ENCODE data around the gene ZNF430.
"Not testable (repeated sequence)": the region's sequence is repeated elsewhere in the genome, so short reads cannot be mapped to it uniquely, and the experiment has no call there.

ZNF430 gene

DNA sequence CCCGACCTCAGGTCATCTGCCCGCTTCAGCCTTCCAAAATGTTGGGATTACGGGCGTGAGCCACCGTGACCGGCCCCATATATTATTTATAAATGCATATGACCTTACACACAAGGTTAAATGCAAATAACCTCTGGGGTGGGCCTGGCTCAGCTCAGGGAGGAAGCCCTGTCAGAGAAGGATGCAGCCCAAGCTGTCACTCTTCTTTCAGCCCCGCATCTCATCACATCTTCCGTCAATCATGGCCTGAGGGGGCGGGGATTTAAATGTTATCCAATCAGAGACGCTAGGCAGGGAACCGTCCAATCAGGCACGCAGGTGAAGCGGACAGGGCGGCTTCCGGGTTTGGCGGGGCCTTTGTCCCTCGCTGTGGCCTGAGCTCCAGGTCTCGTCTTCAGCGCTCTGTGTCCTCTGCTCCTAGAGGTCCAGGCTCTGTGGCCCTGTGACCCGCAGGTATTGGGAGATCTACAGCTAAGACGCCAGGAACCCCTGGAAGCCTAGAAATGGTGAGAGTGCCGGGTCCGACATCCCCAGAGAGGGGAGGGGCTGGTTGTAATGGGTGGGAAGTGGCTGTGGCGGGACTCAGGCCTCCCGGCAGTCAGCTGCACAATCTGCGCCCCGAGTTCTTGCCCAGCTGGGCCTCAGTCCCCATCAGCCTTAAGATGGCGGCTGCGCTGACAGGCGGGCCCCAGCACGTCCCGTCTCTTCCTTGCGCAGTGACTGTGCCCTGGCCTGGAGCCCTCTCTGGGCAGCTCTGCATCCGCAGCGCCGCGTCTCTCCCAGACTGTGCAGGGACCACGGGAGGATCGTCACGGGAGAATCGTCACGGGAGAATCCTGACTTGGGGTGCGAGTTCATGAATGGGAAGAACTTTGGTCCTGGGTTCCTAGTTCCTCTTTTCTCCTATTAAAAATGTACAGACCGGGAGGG is at the start of gene ZNF430:
TSS of gene ZNF430 (plus strand) at position 360 of the 930 bp plus-strand sequence. CDS start at position 504, 144 bp downstream.
- DNase-seq, result peak; percentile 96

DNA sequence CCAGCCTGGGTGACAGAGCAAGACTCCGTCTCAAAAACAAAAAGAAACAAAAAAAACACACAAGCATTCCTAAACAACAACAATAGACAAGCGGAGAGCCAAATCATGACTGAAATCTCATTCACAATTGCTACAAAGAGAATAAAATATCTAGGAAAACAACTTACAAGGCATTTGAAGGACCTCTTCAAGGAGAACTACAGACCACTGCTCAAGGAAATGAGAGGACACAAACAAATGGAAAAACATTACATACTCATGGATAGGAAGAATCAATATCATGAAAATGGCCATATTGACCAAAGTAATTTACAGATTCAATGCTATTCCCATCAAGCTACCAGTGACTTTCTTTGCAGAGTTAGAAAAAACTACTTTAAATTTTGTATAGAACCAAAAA is 27.7 kb upstream of the ZNF430 start:
- DNase-seq, result not testable (repeated sequence)

DNA sequence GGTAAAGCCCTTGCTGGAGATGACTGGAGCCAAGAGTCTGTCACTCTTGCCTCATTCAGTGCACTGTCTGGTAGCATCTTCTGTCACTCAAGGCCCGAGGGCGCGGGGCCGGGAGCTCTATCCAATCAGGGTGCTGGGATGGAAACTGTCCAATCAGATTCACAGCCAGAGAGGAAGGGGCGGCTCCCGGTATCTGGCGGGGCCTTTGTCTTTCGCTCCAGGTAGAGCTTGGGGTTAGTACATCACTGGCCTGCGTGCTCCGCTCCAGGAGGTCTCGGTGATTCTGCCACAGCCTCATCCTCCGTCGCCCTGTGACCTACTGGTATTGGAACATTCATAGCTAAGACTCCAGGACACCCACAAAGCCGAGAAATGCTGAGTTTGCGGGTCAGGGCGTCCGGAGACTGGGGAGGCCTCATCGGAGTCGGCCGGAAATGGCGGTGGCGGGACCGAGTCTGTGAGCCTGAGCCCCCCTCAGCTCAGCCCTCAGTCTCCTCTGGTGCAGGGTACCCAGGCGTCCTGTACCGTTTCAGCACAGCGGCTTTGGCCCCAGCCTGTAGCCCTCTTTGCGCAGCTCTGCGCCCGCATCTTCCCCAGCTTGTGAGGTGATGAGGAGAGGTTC is 20.6 kb upstream of the ZNF430 start:
- peak; percentile 66 for DNase-seq

DNA sequence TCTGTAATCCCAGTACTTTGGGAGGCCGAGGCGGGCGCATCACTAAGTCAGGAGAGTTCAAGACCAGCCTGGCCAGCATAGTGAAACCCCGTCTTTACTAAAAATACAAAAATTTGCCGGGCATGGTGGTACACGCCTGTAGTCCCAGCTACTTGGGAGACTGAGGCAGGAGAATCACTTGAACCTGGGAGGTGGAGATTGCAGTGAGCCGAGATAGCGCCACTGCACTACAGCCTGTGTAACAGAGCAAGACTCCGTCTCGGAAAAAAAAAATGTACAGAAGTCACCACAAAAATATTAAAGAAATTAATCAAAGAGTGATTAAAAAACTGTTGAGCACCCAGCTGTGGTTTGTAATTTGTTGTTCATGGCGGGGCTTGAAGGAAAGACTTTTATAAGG is 781 bp downstream of the ZNF430 start:
- not testable (repeated sequence) for DNase-seq

DNA sequence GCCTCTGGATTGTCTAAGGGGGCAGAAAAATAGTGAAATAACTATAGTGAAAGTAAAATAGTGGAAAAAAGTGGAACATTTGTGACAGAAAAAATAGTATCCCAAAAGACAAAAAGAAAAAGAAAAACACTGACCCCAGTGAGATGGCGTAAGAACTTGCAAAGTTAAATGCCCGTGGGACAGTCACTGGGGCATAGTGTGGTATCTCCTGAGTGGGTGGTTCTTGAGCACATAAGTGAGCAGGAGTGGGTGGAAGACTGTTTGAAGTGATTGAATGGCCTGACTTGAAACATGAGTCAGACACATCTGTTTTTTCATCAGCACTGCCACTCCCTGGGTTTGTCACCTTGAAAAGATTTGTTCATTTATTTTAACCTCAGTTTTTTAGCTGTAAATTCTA is 2.5 kb downstream of the ZNF430 start:
- DNase-seq, result peak; percentile 82

DNA sequence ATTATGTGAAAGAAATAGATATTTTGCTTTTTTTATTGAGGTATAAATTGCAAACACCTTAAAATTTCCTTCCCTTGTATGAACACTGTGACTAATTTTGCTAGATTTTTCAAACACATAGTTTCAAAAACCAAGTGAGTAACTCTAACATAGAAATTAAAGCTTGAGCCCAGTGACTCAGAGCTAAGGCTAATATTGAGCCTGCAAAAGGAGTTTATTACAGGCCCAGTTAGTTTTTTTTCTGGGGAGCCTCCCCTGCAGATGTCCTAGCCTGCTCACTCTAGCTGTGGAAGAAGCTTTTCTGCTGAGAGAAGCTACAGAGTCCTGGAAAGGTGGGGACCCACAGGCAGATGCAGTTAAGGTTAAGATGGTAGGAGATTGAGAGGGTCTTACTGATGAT is 3.4 kb downstream of the ZNF430 start:
- peak; percentile 22 for DNase-seq

DNA sequence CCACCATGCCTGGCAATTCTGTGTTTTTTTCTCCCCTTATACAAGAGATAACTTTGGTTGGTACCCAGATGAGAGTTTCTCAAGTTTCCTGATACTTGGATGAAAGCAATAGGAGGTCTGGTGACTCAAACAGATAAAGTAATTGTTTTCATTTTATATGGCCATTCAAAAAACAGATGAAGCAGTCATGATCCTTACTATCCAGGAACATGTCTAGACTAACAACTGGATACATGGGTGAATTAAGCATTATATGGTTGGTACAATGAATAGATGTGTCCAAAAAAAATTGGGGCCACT is 8.5 kb downstream of the ZNF430 start:
- DNase-seq, result no peak

DNA sequence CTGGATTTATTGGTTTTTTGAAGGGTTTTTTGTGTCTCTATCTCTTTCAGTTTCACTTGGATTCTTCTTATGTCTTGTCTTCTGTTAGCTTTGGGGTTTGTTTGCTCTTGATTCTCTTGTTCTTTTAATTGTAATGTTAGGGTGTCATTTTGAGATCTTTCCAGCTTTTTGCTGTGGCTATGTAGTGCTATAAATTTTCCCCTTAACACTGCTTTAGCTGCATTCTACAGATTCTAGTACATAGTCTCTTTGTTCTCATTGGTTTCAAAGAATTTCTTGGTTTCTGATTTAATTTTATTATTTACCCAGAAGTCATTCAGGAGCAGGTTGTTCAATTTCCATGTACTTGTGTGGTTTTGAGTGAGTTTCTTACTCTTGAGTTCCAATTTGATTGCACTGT is 24.6 kb downstream of the ZNF430 start:
- DNase-seq, result no peak

DNA sequence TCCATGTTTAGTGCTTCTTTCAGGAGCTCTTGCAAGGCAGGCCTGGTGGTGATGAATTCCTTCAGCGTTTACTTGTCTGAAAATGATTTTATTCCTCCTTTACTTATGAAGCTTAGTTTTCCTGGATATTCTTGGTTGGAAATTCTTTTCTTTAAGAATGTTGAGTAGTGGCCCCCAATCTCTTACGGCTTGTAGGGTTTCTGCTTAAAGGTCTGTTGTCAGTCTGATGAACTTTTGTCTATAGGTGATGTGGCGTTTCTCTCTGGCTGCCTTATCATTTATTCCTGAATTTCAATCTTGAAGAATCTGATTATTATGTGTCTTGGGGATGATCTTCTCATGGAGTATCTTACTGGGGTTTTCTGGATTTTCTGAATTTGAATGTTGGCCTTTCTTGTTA is 26.0 kb downstream of the ZNF430 start:
- no peak for DNase-seq

DNA sequence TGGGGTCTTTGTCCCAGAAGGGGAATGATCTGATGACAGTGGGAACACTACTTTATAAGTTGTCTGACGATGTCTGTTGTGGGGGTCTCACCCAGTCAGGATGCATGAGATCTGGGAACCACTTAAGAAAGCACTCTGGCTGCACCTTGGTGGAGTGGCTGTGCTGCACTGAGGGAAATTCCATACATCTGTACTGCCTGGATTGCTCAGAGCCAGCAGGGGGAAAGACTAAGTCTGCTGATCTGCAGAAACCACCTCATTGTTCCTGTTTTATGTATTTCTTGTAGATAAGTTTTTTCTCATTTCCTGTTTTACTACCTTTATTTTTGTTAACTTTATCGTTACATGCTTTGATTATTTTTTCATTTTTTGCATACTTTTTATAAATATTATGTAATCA is 27.3 kb downstream of the ZNF430 start:
- peak; percentile 24 for DNase-seq

DNA sequence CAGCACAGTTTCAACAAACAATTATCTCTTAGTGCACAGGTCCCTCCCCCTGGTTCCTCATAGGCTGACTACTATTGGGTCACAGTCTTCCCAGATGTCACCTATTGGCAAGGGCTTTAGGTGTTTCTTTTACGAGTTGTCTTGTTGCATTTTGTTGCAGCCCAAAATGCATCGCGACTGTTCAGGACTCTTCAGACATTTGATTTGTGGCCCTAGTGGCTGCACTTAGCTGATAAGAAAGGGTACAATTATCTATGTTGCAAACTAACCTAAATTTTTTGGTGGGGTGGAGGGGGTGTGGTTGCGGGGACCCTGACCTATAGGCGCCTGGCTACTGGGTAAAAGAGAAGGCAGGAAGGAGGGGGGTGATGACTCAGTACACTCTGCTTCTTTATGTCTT is 32.4 kb downstream of the ZNF430 start:
- no peak for DNase-seq

DNA sequence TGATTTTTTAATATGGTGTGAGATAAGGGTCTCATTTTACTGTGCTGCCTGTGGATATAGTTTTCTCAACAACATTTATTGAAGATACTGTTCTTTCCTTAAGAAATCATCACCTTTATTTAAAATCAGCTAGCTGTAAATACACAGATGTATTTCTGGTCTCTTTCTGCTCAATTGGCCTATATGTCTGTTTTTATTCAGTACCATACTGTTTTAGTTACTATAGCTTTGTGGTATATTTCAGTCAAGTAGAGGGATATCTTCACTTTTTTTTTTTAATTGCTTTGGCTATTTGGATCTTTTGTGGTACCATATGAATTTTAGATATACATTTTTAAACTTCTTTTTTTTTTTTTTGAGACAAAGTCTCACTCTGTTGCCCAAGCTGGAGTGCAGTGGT is 44.9 kb downstream of the ZNF430 start:
- DNase-seq, result no peak

DNA sequence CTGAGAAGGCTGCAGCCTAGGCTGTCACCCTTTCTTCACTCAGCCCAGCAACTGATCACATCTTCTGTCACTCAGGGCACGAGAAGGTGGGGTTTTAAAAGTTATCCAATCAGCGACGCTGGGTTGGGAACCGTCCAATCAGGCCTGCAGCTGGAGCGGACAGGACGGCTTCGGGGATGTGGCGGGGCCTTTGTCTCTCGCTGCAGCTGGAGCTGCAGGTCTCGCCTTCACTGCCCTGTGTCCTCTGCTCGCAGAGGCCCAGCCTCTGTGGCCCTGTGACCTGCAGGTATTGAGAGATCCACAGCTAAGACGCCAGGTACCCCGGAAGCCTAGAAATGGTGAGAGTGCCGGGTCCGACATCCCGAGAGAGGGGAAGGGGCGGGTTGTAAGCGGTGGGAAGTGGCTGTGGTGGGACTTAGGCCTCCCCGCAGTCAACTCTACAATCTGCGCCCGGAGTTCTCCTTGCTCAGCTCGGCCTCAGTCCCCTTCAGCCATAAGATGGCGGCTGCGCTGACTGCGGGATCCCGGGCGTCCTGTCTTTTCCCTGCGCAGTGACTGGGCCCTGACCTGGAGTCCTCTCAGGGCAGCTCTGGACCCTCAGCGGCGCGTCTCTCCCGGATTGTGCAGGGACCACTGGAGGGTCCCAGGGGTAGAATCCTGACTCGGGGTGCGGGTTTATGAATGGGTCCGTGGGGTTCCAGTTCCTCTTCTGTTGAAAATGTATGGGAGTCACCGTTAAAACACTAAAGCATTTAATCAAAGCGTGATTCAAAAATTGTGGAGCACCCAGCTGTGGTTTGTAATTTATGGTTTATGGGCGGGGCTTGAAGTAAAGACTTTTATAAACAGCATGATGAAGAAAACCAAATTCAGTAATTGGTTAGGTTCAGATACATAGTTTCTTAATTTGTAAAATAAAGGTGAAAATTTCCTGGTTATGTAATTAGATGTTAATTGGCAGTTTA is 61.8 kb downstream of the ZNF430 start, which contains the start of gene ZNF714:
TSS of gene ZNF714 (plus strand) at position 193 of the 965 bp plus-strand sequence. CDS start 16,066 bp downstream, outside the sequence.
- peak; percentile 82 for DNase-seq

DNA sequence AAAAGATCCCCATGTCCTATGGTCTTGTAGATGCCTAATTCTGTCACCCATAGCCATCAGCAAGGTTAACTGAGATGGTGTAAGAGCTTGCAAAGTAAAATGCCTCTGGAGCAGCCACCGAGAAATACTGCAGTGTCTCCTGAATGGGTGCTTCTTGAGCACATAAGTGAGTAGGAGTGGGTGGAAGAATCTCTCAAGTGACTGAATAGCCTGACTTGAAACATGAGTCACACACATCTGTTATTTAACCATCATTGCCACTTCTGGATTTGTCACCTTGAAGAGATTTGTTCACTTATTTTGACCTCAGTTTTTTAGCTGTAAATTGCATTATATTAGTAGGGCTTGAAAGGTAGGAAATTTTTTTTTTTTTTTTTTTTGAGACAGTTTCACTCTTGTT is 63.9 kb downstream of the ZNF430 start:
- peak; percentile 48 for DNase-seq

DNA sequence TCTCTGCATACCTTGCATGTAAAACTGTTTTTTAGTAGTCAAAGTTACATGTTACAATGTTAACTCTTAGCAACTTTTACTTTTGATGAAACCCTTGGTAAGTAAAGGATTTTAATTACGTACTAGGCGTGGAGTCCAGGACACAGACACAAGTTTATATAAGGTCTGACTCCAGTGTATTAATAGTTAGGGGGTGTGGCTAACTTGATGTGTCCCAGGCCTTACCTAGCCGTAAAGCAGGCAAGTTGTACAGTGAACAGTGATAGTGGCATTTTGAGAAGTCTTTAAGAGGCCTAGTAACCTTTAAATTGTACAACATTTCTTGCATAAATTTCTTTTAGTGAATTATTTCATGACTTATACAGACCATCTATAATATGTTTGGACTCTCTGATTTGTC is 67.4 kb downstream of the ZNF430 start:
- DNase-seq, result no peak

DNA sequence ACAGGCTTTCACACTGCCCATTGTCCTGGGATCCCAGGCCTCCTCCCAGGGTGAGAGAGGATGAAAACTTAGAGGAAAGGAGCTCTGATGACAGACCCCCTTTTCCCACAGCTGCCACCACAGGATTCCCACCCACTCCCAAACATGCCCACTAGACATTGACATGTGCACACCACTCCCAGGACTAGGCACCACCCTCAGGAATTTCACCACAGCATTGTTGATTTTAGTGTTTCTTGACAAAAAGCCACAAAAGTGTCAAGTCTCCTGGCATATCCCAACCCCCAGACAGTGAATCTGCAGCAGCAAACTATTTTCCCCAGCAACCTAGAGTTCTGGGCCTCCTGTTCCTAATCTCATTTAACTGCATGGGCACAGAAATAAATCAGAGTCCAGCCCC is 71.7 kb downstream of the ZNF430 start:
- no peak for DNase-seq

DNA sequence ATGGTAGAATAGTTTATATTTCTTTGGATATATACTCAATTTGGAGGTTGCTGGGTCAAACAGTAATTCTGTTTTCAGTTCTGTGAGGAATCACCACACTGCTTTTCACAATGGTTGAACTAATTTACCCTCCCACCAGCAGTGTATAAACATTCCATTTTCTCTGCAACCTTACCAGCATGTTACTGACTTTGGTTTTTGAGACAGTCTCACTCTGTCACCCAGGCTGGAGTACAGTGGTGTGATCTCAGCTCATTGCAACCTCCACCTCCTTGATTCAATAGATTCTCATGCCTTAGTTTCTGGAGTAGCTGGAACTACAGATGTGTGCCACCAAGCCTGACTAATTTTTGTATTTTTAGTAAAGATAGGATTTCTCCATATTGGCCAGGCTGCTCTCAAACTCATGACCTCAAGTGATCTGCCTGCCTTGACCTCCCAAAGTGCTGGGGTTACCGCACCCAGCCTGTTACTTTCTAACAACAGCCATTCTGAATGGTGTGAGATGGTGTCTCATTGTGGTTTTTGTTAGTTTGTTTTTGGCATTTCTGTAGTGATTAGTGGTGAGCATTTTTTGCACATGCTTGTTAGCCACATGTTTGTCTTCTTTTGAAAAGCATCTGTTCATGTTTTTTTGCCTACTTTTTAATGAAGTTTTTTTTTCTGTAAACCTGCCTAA is 74.0 kb downstream of the ZNF430 start:
- DNase-seq, result no peak

DNA sequence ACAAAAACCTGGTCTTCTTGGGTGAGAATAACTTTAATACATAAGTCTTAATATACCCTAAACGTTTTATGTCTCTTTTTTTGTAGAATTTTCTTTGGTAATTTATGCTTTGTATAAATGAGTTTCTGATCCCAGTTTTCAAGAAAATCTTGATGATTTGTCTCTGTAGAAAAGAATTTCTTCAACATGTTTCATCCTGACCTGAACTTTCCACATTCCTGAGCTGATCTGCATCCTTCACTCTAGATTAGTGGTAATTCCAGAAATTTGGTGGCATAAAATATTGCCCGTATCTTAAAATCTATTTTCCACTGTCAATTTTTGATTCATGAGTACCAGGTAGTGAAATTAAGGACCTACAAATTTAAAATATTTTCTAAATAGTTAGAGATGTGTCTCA is 77.8 kb downstream of the ZNF430 start:
- DNase-seq, result no peak

DNA sequence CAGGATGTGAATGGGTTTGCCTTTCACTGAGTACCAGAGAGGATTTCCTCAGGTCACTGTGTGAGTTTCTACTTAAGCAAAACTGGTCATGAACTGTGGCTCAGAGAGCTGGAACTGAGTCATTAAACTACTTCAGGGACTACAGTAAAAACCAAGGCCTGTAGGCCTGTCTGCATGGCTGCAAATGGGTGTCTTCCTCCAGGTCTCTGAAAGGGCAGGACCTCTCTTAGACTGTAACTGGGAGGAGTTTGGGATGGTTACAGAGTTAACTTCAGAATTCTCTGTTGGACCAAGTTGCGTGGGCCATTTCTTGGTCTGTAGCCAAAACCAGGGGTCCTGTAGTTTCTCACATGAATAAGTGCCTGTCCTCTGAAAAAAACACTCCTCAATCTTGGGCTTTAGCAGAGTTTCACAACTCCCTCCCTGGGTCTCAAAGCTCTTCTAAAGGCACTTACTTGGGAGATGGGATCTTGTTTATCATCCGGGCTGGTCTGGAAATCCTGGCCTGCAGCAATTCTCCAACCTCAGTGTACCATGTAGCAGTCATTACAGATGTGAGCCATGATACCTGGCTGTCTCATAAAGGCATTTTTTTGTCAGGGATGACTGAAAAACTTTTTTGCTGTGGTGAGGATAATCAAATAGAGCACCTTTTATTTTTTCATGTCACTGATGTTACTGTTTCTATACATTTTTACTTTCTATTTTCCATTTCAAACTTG is 81.2 kb downstream of the ZNF430 start:
- DNase-seq, result no peak

DNA sequence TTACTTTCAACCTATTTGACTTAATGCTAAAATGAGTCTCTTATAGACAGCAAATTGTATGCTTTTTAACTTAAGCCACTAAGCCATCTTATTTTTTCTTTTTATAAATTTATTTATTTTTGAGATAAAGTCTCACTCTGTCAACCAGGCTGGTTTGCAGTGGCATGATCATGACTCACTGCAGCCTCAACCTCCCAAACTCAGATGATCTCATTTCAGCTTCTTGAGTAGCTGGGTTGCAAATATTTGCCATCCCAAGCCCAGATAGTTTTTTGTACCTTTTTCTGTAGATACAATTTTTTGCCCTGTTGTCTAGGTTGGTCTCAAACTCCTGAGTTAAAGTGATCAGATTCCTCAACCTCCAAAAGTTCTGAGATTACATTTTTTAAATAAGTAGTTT is 88.7 kb downstream of the ZNF430 start:
- DNase-seq, result no peak

Data from suppressor macrophage treated with lipopolysaccharide for 4 hours (primary cell).